Muscle of arm (tissue), 12 donors: ENCODE measurements around the gene DLG2. TPM values are rescaled to one million over a fixed set of nuclear protein-coding genes. Genes with fewer than 3 reads are reported as not detected.
"Not testable (repeated sequence)": the region's sequence is repeated elsewhere in the genome, so short reads cannot be mapped to it uniquely, and the experiment has no call there.

ENCODE experiments used
- DNase-seq: peaks from one replicate; pipeline ENCODE4 v3.0.0-alpha.2; 2013
- polyA plus RNA-seq, 12 donors: library from polyadenylated mRNA; unstranded; fragments of 120-200 nt; gene quantifications; one replicate each; pipeline ENCODE4 v1.2.1, GENCODE V29; 2013; ENCODE audit not compliant: insufficient read length in 12 of 12

Gene DLG2
- polyA plus RNA-seq, 12 donors, result 8.3 to 18.2 (median 14.0) TPM; not detected in 1

DNA sequence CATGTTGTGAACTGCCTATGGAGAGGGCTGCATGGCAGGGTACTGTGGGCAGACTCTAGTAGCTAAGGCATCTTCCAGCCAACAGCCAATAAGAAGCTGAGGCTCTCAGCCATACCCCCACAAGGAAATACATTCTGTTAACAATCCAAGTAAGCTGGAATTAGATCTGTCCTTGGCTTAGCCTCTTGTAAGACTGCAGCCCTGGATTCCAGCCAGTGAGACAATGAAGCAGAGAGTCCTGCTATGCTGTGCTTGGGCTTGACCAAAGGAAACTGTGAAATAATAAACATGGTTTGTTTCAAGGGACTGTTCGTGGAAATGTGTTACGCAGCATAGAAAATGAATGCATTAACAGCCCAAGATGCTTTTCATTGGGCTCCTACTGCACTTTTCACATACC is 1243.6 kb downstream of the DLG2 start:
- DNase-seq, result peak; percentile 43

DNA sequence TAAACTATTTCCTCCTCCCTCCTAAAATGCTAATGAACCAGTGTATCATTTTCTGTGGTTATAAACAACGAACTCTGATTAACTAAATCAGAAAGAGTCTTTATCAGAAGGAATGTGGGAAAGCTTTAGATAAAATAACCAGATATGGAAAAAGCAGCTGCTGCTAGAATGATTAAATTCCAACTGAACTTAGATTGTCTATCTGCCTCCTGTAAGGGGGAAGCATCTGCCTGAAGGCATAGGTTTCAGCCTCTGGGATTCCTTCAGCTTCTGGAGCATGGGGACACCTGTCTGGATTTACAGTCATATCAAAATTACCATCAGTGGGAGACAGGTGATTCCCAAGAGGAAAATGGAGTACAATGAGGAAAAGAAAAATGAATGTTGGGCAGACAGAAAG is 1245.5 kb downstream of the DLG2 start:
- no peak for DNase-seq

DNA sequence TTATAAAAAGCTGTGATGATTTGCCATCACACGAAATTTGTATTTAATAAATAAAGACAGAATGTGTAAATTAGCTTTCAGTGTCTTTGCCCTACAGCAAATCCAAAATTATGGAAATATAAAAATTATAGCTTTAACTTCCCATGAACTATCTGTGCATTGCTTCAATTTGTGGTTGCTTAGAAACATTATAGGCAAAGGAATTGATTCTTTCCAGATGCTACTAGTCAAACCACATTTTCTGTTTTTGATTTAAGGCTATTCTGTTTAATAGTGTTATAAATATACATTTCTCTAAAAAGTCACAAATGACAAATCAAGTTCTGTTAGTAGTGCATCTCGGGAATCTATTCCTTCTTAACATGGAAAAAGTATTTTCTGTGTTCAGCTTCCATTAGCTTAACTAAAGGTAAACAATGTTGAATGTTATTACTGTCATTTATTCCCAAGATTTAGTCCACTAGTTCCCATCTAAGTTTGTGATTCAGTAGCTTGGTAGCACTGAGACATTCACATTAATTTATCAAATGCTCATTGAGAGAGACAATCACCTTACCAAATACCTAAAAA is 1254.7 kb downstream of the DLG2 start:
- DNase-seq, result peak; percentile 30

DNA sequence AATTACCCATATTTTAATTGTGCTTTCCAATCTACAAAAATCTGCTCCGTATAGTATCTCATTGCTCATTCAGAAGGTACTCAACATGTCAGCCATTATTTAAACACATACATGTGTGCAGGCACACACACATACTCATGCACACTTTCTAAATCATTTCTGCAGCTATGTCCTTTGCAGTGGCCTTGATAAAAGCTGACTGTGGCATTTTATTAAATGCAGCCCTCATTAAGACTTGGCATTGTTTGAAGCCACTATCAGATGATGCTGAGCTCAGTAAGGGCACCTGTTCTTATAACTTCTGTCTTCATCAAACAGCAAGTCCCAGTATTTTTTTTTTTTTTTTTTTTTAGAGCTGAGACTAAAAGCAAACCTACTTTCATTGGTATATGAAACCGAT is 1269.1 kb downstream of the DLG2 start:
- DNase-seq, result no peak

DNA sequence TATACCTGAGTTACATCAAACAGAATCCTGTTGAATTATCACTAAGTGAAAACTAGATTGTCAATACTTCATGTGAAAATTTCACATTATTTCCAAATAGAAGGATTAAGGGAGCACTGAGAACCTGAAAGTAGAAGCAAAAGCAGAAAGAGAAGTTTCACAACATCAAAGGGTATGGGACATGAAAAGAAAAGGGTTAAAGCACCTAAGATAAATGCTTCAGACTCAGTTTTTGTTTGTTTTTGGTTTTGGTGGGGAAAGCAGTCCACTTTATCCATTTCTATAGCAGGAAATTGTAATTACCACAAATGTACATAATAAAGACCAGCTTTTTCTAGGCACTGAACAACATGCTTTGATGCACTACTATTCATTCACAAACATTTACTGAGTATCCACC is 1271.2 kb downstream of the DLG2 start:
- no peak for DNase-seq

DNA sequence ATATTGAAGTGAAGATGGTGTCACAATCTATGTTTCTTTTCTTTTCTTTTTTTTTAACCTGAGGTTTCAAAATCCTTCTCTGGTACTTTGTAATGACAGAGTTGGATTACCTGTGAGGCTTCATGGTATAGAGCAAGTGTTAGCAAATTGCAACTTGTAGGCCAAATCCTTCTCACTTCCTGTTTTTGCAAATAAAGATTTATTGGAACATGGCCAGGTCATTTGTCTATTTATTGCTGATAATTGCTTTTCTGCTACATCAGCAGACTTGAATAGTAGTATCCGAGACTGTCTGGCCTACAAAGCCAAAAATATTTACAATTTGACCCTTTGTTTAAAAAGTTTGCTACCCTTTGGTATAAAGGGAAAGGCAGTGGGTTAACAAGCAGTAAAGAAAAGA is 1281.5 kb downstream of the DLG2 start:
- no peak for DNase-seq

DNA sequence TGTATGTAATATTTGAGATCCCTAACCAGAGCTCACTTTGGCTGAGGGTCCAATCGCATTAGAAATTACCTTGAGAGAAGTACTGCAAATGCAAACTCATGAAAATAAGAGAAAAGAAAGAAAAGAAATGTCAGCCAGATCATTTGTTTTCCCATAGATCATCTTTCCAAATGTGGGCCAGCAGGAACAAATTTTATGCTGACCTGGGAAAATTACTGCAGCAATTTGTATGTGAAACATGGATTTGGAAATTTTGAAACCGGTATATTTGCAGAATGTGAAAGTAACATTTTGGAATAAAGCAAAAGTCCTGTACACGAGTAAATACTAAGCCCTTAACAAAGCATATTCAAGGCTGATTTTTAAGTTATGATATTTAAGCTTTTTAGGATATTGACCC is 1282.1 kb downstream of the DLG2 start:
- DNase-seq, result no peak

DNA sequence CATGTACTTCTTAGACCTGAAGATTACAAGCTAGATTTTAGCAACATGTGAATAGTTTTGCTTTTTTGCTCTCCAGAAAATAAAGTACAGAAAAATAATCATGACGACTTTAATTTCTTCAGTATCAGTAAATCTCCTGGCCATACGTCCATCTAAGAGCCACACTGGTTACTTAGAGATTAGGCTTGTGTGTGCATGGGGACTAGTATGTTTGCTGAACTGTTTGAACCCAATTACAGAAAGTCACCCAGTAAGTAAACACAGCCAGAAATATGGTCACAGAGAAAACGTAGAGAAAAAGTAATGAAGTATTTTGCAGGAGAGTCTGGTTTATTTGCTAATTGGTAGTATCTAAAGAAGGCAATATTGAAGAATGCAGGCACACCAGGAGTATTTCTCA is 1287.3 kb downstream of the DLG2 start:
- no peak for DNase-seq

DNA sequence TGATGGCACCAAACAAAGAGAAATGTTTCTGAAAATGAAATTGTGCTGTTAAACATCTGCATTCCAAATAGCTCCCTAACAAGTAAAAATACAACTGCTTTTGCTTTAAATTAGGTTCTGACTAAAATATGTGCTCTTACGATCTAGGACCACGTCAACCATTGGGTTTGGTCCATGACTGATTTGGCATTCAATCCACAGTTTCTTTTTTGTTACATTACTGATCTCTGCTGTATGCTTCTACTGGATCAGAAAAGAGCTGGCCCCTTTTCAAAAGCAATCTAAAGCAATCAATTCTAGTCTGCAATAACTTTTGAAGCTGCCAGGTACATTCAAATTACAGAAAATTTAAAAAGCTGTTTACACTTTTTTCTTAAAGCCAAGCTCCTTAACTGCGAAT is 1293.9 kb downstream of the DLG2 start:
- DNase-seq, result peak; percentile 80

DNA sequence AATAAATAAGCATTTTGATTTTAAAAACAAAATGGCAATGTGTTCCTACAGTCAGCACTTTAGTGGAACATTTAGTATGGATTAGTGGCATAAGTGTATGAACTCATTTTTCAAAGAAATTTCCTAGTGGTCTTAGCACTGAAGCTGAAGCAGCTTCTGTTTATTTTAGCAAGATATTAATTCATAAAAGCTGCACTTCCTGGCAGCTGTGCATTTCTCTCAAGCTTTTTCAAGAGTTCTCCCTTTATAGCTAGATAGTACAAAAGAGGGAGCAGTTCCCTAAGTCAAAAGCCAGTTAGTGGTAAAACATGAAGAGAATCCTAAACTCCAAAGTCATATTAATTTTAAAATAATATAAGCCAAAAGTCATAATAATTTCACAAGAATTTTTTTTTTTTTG is 1304.9 kb downstream of the DLG2 start:
- DNase-seq, result no peak

DNA sequence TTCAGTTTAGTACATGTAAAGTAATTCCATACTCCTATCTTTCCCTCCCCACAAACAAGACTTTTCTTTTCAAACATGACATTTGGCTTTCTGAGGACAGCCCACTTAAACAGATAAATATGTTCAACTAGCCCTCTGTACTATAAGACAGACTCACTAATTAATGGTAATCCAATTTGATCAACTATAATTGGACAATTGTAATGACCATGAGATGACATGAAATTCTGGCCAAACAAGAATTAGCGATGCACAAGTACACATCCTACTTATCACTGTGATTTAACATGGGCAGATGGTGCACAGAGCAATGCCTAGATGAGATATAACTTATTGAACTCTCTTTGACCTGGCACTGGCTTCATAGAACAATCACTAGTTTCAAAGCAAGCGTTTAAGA is 1307.3 kb downstream of the DLG2 start:
- no peak for DNase-seq

DNA sequence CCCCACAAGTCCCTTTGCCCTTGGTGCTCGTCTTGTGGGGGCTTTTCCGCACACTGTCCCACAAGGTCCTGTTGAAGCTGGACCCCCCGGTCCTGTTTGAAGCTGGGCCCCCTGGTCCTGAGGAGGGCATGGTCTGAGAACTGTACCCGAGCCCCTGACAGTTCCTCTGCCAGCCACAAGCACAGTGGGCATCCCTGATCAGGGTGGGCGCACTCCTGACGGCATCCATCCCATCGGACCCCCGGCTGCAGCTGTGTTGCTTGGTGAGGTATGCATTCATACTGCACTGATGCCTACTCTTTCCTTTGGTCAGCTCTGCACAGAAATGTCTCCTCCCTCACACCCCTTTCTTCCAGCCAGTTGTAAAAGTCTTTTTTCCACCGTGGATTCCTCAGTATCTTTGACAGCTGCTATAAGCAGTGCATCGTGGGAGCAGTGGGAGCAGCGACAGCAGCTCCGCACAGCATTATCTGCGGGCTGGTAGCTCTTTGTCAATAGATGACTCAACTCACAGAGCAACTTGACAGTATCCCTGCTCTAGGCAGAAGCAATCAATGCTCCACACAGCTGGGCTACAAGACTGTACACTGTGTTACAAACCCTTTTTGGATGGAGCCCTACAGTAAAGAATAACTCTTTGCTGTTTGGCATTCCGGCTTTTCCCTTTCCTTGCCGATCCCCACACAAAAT is 1310.1 kb downstream of the DLG2 start:
- DNase-seq, result no peak

DNA sequence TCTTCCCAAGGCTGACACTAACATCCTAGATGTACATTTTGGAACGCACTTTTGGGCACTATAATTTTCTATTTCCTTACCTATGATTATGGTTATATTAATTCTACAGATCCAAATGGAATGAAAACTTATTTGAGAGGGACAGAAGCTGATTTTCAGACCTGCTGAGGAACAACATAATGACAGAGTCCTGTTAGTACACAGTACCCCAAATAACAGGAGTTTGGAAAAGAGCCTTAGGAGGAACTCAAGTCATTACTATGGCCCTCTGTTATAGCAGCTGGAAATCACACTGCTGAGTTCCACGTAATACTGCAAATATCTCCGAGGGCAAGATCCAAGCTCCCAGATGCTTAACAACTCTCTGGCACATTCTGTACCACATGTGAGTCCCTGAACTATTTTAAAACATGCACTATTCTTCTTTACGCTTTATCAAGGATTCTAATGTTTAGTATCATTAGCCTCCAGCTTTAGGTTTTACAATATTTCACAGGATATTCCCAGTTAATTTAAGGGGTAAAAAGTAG is 1313.2 kb downstream of the DLG2 start:
- no peak for DNase-seq

DNA sequence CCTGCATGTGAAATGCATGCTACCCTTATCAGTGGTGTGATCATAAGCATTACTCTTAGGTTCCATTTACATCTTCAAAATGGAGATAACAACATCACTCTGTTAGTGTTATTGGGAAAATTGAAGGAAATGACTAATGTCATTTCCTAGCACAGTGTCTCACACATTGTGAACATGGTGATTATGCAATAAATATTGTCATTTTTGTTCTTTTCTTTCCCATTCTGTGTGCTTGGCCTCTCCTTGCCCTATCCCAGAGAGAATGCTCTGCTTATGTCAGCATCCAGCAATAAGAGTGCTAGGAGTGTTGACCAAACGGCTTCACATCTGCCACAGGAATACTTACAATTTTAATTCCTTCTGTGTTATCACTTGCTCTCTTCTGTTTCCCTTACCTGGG is 1316.9 kb downstream of the DLG2 start:
- no peak for DNase-seq

DNA sequence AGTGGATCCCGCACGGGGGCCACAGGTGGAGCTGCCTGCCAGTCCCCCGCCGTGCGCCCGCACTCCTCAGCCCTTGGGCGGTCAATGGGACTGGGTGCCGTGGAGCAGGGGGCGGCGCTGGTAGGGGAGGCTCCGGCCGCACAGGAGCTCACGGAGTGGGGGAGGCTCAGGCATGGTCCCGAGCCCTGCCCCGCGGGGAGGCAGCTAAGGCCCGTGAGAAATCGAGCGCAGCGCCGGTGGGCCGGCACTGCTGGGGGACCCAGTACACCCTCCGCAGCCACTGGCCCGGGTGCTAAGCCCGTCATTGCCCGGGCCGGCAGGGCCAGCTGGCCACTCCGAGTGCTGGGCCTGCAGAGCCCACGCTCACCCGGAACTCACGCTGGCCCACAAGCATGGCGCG is 1318.7 kb downstream of the DLG2 start:
- not testable (repeated sequence) for DNase-seq

DNA sequence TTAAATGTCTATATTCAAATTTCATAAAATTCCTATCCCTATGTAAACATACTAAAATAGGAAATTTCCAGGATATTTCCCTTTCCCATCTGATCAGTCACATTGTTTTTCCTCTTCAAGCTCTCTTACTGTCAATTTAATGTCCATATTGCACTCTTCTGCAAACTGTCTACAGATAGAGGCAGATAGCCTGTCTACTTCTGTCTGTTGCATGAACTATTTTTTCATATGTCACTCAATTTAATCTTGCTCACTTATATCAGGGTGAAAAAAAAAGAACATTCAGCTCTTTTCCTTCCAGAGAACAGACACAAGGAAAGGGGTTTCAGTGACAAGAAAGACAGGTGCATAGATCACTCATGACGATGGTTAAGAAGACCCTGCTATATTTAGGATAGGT is 1327.1 kb downstream of the DLG2 start:
- no peak for DNase-seq

DNA sequence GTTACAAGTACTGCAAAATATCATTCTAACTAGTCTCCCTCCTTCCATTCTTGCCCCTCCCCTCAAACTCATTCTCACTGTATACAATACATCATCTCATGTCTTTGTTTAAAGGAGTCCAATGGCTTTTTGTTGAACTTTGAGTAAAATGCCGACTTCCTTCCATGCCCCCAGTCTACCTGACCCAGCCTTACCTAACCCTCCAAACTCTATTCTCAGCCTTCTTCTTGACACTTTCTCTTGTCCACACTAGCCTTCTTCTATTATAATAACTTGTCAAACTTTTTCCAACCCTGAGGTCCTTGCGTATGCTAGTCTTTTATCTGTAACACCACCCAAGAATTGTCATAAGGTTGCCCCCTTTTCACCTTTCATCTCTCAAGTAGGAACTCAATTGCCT is 1329.6 kb downstream of the DLG2 start:
- no peak for DNase-seq

DNA sequence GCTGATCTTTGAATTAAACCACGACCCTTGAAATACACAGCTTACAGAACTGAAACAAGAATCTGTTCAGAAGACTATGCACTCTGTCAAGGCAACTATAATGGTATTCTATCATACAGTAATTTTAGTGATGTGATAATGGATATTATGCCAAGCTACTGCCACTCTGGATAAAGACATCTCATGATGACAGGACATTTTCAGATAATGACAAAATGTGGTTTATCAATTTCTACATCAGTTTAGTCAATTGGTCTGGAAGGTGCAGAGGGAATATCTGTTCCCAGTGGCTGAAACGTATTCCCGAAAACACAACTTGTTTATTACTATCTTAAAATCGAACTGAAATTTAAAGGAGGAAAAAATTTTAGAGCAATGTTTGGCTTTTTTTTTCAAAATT is 1331.3 kb downstream of the DLG2 start:
- no peak for DNase-seq

DNA sequence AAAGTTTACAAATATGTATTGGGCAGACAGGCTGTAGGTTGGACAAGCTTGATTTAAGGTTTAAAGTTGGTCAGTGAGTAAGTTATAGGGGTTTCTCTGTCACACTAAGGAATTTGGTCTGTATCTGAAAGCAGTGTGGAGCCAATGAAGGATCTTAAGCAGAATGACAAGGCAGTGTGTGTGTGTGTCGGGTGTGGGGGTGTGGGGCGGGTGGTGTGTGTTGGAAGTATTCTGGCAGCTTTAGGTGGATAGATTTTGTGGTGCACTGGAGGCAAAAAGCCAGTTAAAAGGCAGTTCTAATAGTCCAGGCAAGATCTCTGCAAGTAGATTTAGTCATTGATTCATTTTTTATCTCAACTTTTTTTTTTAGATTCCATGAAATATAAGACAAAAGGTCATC is 1334.2 kb downstream of the DLG2 start:
- DNase-seq, result no peak

DNA sequence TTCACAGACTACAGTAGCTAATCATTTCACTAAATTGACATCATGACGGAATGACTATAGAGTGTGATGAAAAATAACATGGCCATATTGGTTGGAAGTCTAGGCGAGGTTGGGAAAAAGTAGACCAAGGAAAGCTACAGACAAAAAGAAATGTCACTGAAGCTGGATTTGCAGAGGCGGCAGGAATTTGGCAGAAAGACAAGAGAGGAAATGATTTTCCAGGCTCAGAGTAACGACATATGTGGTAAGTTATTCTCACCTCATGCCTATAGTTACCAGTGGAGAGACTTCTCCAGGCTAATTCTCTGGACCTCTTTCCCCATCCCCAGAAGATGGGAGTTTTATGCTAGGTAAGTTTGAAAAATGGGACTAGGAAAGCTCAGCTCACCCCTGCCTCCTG is 1335.1 kb downstream of the DLG2 start:
- no peak for DNase-seq

DNA sequence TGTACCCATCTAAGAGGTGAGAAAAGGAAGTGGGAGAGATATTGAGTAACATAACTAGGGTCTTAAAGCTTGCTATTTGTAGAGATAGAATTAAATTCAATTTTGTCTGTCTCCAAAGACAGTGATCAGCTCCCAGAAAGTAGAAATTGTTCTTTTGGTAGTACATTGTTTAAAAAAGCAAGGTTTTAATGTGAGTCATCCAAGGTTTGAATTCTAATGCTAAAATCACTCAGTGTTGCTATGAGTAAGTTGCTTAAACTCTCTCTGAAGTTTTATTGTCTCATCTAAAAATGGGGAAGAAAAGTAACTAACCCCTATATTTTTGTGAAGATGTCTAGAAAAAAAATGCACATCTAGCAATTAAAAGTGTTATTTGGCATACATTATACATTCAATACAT is 1336.5 kb downstream of the DLG2 start:
- DNase-seq, result no peak

DNA sequence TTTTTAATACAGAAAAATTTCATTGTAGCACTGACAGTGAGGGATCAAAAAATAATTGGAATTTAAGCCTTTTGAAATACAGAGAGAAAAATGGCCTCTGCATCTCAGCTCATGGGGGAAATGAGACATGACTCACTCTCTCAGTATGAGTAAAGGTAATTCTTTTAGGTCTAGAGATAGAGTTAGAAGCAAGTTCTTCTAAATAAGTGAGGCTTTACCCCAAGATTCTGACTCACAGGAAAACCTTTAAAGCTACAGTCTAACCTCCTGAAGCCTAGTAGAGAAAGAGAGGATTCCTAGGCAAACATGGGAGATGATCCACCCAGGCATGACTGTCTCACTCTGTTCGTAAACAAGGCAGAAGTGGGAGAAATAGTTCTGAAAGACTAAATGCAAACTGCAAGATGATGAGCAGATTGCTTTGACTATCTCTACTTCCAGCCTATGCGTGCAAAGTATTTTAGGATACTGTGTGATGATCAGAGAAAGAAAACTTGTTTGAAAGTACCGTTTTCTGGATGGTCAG is 1337.7 kb downstream of the DLG2 start:
- no peak for DNase-seq

DNA sequence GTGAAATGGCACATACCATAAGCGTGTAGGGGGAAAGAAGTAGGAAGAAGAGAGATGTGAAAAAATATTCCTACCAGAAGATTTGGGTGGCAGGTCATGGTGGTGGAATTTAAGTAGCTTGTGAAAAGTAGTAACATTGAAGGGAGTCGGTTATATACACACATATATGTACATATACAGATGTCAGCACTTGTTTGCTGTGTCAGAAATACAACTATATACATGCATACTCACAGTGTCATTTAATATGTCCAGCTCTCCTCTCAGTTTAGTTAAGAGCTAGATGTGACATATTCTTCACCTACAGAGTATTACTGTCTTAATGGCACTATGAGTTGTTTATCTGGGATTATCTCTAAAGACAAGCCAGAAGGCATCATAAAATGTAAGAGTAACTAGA is 1353.6 kb downstream of the DLG2 start:
- DNase-seq, result no peak

DNA sequence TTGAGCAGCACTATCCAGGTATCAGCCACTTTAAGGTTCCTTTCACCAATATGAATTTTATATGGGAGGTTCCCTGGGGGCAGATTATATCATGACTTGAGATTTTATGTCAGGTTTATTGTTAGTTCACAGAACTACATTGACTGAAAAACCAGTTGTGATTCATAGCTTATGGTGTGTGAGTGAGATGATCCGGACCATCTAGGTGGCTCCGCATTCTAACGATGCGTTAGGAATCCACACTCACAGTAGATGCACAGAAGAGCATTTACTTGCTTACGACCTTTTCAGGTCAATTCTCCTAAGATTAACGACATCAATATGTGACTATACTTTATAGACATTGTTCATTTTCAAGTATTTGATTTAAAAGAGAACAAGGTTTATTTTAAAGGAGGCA is 1356.7 kb downstream of the DLG2 start:
- no peak for DNase-seq
